Endodermal cell (in vitro differentiated cells): Measurements from ENCODE around the gene CCDC88A. TPM values are rescaled to one million over a fixed set of nuclear protein-coding genes. Genes with fewer than 3 reads are reported as not detected.

ENCODE experiments used
- DNase-seq: peaks from one replicate; pipeline ENCODE4 v3.0.0-alpha.2; 2017
- H3K27ac ChIP-seq: 2 replicates; pipeline ENCODE4 v1.5.1; 2013; ENCODE audit warnings: mild to moderate bottlenecking, low read depth, low read length, moderate library complexity
- H3K27me3 ChIP-seq: 2 replicates; pipeline ENCODE4 v1.6.1; 2013; ENCODE audit warnings: mild to moderate bottlenecking, low read length, moderate library complexity; ENCODE audit not compliant: insufficient read depth, control insufficient read depth, poor library complexity, severe bottlenecking
- H3K36me3 ChIP-seq: 2 replicates; pipeline ENCODE4 v1.7.0; 2013; ENCODE audit warnings: mild to moderate bottlenecking, low read length, moderate library complexity; ENCODE audit not compliant: control insufficient read depth, insufficient read depth
- H3K4me1 ChIP-seq: one replicate; pipeline ENCODE4 v1.7.0; 2013; ENCODE audit warnings: low read length; ENCODE audit not compliant: control insufficient read depth, insufficient read depth
- H3K4me3 ChIP-seq: 2 replicates; pipeline ENCODE4 v1.5.1; 2013; ENCODE audit warnings: mild to moderate bottlenecking, low read length, moderate library complexity
- H3K9ac ChIP-seq: 2 replicates; pipeline ENCODE4 v1.6.1; 2013; ENCODE audit warnings: mild to moderate bottlenecking, low read length, moderate library complexity; ENCODE audit not compliant: poor library complexity, severe bottlenecking; ENCODE audit errors: extremely low read depth
- H3K9me3 ChIP-seq: 2 replicates; pipeline ENCODE4 v1.6.1; 2013; ENCODE audit warnings: mild to moderate bottlenecking, low read length, moderate library complexity; ENCODE audit not compliant: control insufficient read depth
- H3K27ac Mint-ChIP-seq: 2 replicates; pipeline ENCODE4 v1.8.0; 2020; ENCODE audit warnings: mixed read lengths
- H3K27me3 Mint-ChIP-seq: 2 replicates; pipeline ENCODE4 v1.8.0; 2021; ENCODE audit warnings: mild to moderate bottlenecking, mixed read lengths; ENCODE audit not compliant: insufficient read depth
- H3K36me3 Mint-ChIP-seq: 2 replicates; pipeline ENCODE4 v1.8.0; 2020; ENCODE audit warnings: low read depth, mixed read lengths
- H3K4me1 Mint-ChIP-seq: 2 replicates; pipeline ENCODE4 v1.8.0; 2020; ENCODE audit warnings: mixed read lengths
- H3K4me3 Mint-ChIP-seq: 2 replicates; pipeline ENCODE4 v1.8.0; 2020; ENCODE audit warnings: mild to moderate bottlenecking, moderate library complexity, mixed read lengths
- H3K9me3 Mint-ChIP-seq: 2 replicates; pipeline ENCODE4 v1.8.0; 2020; ENCODE audit warnings: mild to moderate bottlenecking, mixed read lengths
- CTCF ChIP-seq: fragments of 200-600 bp; sonication (generic); conservative IDR thresholded peaks from 2 replicates; pipeline ENCODE4 v1.5.0; 2021; ENCODE audit warnings: antibody characterized with exemption, mild to moderate bottlenecking
- WGBS, 2 experiments: methylation state at CpG; one replicate each; pipeline versions ENCODE4 v1.1.5 to v1.1.7; 2013; ENCODE audit warnings: missing lambda C conversion rate in 2 of 2, mixed read lengths in 1 of 2; ENCODE audit not compliant: insufficient coverage in 1 of 2, insufficient read length in 1 of 2; 5-methylcytosine and 5-hydroxymethylcytosine counted together
- total RNA-seq, 2 donors: library from RNA; stranded (reverse); fragmentation: NEBNext Ultra II Directional in 1 of 2; extraction: Animal tissue kit (Norgen Biotek cat#: 25700) in 1 of 2; gene quantifications; 2 replicates in 1 of 2; 3 replicates in 1 of 2; pipeline ENCODE4 v1.2.1, GENCODE V29; 2021

Gene CCDC88A
- total RNA-seq, 2 donors from 2014 or later, result 84.2 to 88.4 TPM

DNA sequence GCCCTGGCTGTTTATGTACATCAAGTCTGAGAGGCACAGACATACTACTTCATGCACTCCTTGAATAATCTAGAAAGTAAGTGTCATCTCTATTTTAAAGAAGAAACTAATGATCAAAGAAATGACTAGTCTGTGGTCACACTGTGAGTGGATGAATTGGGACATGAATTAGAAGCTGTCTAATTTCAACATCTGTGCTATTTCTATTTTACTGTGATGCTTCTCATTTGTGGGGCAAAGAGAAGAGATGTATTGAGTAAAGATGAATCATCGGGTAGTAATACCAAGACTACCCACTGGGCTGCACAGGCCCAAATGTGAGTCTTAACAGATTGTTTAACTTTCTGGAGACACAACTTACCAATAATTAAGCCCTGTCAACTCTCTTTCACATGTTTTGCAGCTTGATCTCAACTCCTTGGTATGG is 108.2 kb downstream of the CCDC88A start:
- Histone ChIP-seq H3K27ac (no peak overlapping the region), H3K27me3 (no peaks in the 10 kb centered on the region), H3K4me1 (no peaks in the 10 kb centered on the region), H3K36me3 (peaks cover 83% of the 10 kb centered on the region), H3K9ac (no peak overlapping the region), H3K4me3 (no peak overlapping the region), H3K9me3 (no peaks in the 10 kb centered on the region)
- WGBS, 2 experiments, result 95 to 100% methylated on average over 1 of the region's 1 CpG
- Mint-ChIP-seq H3K36me3 (peaks cover 41% of the 10 kb centered on the region), H3K27me3 (no peaks in the 10 kb centered on the region), H3K4me1 (no peaks in the 10 kb centered on the region), H3K4me3 (no peak overlapping the region), H3K9me3 (no peaks in the 10 kb centered on the region), H3K27ac (no peak overlapping the region)
- no peak for DNase-seq
- peak; percentile 36 for TF ChIP-seq CTCF

GRCh38 chr2:55309446-55309845 is 110.2 kb downstream of the CCDC88A start:
- Mint-ChIP-seq H3K4me1 (no peaks in the 10 kb centered on the region), H3K36me3 (peaks cover 31% of the 10 kb centered on the region), H3K27me3 (no peaks in the 10 kb centered on the region), H3K4me3 (no peak overlapping the region), H3K9me3 (no peaks in the 10 kb centered on the region), H3K27ac (no peak overlapping the region)
- no peak for DNase-seq
- 92% methylated on average over 2 of the region's 2 CpGs; no CpG with 5 or more reads in 1 of the 2 experiments for WGBS, 2 experiments
- Histone ChIP-seq H3K9ac (no peak overlapping the region), H3K4me3 (no peak overlapping the region), H3K4me1 (no peaks in the 10 kb centered on the region), H3K27ac (no peak overlapping the region), H3K9me3 (no peaks in the 10 kb centered on the region), H3K27me3 (no peaks in the 10 kb centered on the region), H3K36me3 (peaks cover 75% of the 10 kb centered on the region)
- TF ChIP-seq CTCF, result no peak

DNA sequence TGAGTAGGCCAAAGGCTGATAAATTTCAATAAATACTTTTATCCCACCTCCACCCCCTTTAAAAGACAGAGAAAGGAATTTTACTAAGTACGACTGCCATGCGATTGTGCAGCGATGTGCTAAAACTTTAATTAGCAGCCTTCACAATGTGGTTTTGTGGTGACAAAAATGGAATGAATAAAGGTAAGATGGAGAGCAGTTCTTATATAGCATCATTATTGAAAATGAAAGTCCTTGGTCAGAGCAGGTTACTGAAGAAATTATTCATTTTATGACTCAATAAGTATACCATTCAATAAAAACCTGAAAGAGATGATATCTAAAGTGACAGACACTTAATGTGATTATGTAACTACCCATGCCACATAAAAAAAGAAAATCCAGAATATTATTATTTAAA is 117.4 kb downstream of the CCDC88A start:
- Histone ChIP-seq H3K27me3 (no peaks in the 10 kb centered on the region), H3K4me3 (no peak overlapping the region), H3K9ac (no peak overlapping the region), H3K4me1 (no peaks in the 10 kb centered on the region), H3K9me3 (no peaks in the 10 kb centered on the region), H3K36me3 (peaks cover 53% of the 10 kb centered on the region), H3K27ac (no peak overlapping the region)
- Mint-ChIP-seq H3K27ac (no peak overlapping the region), H3K9me3 (no peaks in the 10 kb centered on the region), H3K4me1 (no peaks in the 10 kb centered on the region), H3K36me3 (peaks cover 24% of the 10 kb centered on the region), H3K27me3 (no peaks in the 10 kb centered on the region), H3K4me3 (no peak overlapping the region)
- TF ChIP-seq CTCF, result no peak
- no peak for DNase-seq
- WGBS, 2 experiments, result 95 to 100% methylated on average over 2 to 3 of the region's 3 CpGs
